Sigmoid colon (tissue), 7 donors: ENCODE data around the gene CHMP1B. TPM values are rescaled to one million over a fixed set of nuclear protein-coding genes. Genes with fewer than 3 reads are reported as not detected.

Experiments
- DNase-seq: peaks from one replicate; pipeline ENCODE4 v3.0.0-alpha.2; 2019
- H3K27ac ChIP-seq, 4 donors: fragments of 200-600 bp; sonication (generic); one replicate each; pipeline ENCODE4 v1.5.1; 2016 to 2019; ENCODE audit warnings: mild to moderate bottlenecking in 1 of 4
- H3K27me3 ChIP-seq, 3 donors: fragments of 200-600 bp; sonication (generic); one replicate each; pipeline ENCODE4 v1.5.1; 2019; ENCODE audit warnings: mild to moderate bottlenecking in 1 of 3
- H3K36me3 ChIP-seq, 4 donors: fragments of 200-600 bp; sonication (generic); one replicate each; pipeline ENCODE4 v1.5.1; 2016 to 2019
- H3K4me1 ChIP-seq, 4 donors: fragments of 200-600 bp; sonication (generic); one replicate each; pipeline ENCODE4 v1.5.1; 2017 to 2019
- H3K4me3 ChIP-seq, 4 donors: fragments of 200-600 bp; sonication (generic); one replicate each; pipeline ENCODE4 v1.5.1; 2017 to 2019; ENCODE audit warnings: mild to moderate bottlenecking in 2 of 4, moderate library complexity in 1 of 4
- H3K9me3 ChIP-seq, 4 donors: fragments of 200-600 bp in 3 of 4; sonication (generic) in 3 of 4; one replicate each; pipeline versions ENCODE4 v1.5.1 to v1.6.1; 2013 to 2019
- CTCF ChIP-seq, 4 experiments: fragments of 450-650 bp in 3 of 4; fragments of 200-600 bp in 1 of 4; IDR thresholded peaks; one replicate each; pipeline ENCODE4 v1.5.1; 2016 to 2019; ENCODE audit warnings: antibody characterized with exemption in 4 of 4, mild to moderate bottlenecking in 3 of 4, moderate library complexity in 2 of 4
- EP300 ChIP-seq, 4 donors: sonication (generic); formaldehyde crosslinking; IDR thresholded peaks; one replicate each; pipeline ENCODE4 v1.6.1; 2017; ENCODE audit warnings: antibody characterized with exemption in 4 of 4
- POLR2A ChIP-seq, 2 donors: fragments of 450-650 bp; IDR thresholded peaks; one replicate each; pipeline ENCODE4 v1.6.1; 2016; ENCODE audit warnings: antibody characterized with exemption in 2 of 2, mild to moderate bottlenecking in 2 of 2, moderate library complexity in 2 of 2
- POLR2AphosphoS5 ChIP-seq, 4 donors: sonication (generic); formaldehyde crosslinking; IDR thresholded peaks; one replicate each; pipeline ENCODE4 v1.6.1; 2017; ENCODE audit warnings: antibody characterized with exemption in 4 of 4
- WGBS, 2 donors: extraction: QIAGEN DNeasy Blood & Tissue Kit; methylation state at CpG; one replicate each; pipeline ENCODE4 v1.1.7; 2013; 5-methylcytosine and 5-hydroxymethylcytosine counted together
- intact Hi-C: fragments of 100-400 bp; cut with DNase I; formaldehyde crosslinking; loops from one replicate; pipeline ENCODE4 v1.15.1; 2023
- polyA plus RNA-seq, 3 donors: library from polyadenylated mRNA; stranded (reverse); fragments of 200-250 nt; gene quantifications; one replicate each; pipeline ENCODE4 v1.2.3, GENCODE V29; 2013
- total RNA-seq, 4 donors: library from RNA; depleted of rRNA; stranded (reverse); fragments of >200 nt; gene quantifications; one replicate each; pipeline ENCODE4 v1.1.0, GENCODE V29; 2016
- donor health status: healthy with polysubstance abuse.
- donor health status: Bipolar disorder and iron deficiency.
- donor health status: healthy.

CHMP1B gene
- total and polyA plus RNA-seq, 7 donors, result 32.1 to 101 (median 44.8) TPM

- Histone ChIP-seq H3K4me3 (no peak overlapping the region), H3K27ac (no peak overlapping the region), H3K4me1 (no peaks in the 10 kb centered on the region), H3K27me3 (no peaks in the 10 kb centered on the region), H3K9me3 (no peaks in the 10 kb centered on the region), H3K36me3 (no peaks in the 10 kb centered on the region)
- 80 to 84% methylated on average over 6 of the region's 6 CpGs for WGBS, 2 donors
- TF ChIP-seq CTCF (IDR thresholded peaks at IDR 0.05) (no peak), POLR2A (IDR thresholded peaks at IDR 0.05) (no peak), POLR2AphosphoS5 (IDR thresholded peaks at IDR 0.05) (no peak), EP300 (IDR thresholded peaks at IDR 0.05) (no peak)
- DNase-seq, result no peak
- intact Hi-C loops, result no loop called here
These were observed 22.3 kb upstream of the CHMP1B start for GRCh38 chr18:11828786-11829432.

- H3K27me3 ChIP-seq, result no peaks in the 10 kb centered on the region
- H3K4me1 ChIP-seq, result no peaks in the 10 kb centered on the region
- no peaks in the 10 kb centered on the region for H3K9me3 ChIP-seq
- H3K27ac ChIP-seq, result no peak overlapping the region
- no peaks in the 10 kb centered on the region for H3K36me3 ChIP-seq
- no peak for DNase-seq
- intact Hi-C loops, result no loop called here
- TF ChIP-seq CTCF (IDR thresholded peaks at IDR 0.05) (no peak), EP300 (IDR thresholded peaks at IDR 0.05) (no peak), POLR2A (IDR thresholded peaks at IDR 0.05) (no peak), POLR2AphosphoS5 (IDR thresholded peaks at IDR 0.05) (no peak)
- H3K4me3 ChIP-seq, result no peak overlapping the region
- WGBS, 2 donors, result 95 to 96% methylated on average over 4 of the region's 4 CpGs
These were observed 20.6 kb upstream of the CHMP1B start for GRCh38 chr18:11830585-11830984.

- no peak overlapping the region for H3K27ac ChIP-seq
- intact Hi-C loops, result no loop called here
- H3K36me3 ChIP-seq, result no peaks in the 10 kb centered on the region
- no peaks in the 10 kb centered on the region for H3K9me3 ChIP-seq
- no peak for TF ChIP-seq EP300 (IDR thresholded peaks at IDR 0.05)
- no peak for TF ChIP-seq POLR2A (IDR thresholded peaks at IDR 0.05)
- TF ChIP-seq POLR2AphosphoS5 (IDR thresholded peaks at IDR 0.05), result no peak
- TF ChIP-seq CTCF (IDR thresholded peaks at IDR 0.05), result no peak
- DNase-seq, result no peak
- H3K27me3 ChIP-seq, result no peaks in the 10 kb centered on the region
- no peak overlapping the region for H3K4me3 ChIP-seq
- no peaks in the 10 kb centered on the region for H3K4me1 ChIP-seq
- WGBS, 2 donors, result 88 to 89% methylated on average over 3 of the region's 3 CpGs
These were observed 19.3 kb upstream of the CHMP1B start for GRCh38 chr18:11831921-11832320.

- Histone ChIP-seq H3K4me3 (no peak overlapping the region), H3K4me1 (no peaks in the 10 kb centered on the region), H3K36me3 (no peaks in the 10 kb centered on the region), H3K27ac (no peak overlapping the region), H3K27me3 (no peaks in the 10 kb centered on the region), H3K9me3 (no peaks in the 10 kb centered on the region)
- WGBS, 2 donors, result 86% methylated on average over 5 of the region's 5 CpGs
- TF ChIP-seq EP300 (IDR thresholded peaks at IDR 0.05) (no peak), POLR2AphosphoS5 (IDR thresholded peaks at IDR 0.05) (no peak), CTCF (IDR thresholded peaks at IDR 0.05) (no peak), POLR2A (IDR thresholded peaks at IDR 0.05) (no peak)
- no peak for DNase-seq
- intact Hi-C loops, result no loop called here
These were observed 16.4 kb upstream of the CHMP1B start for GRCh38 chr18:11834772-11835171.

GRCh38 chr18:11839556-11839955 lies 11.7 kb upstream of the CHMP1B start:
- intact Hi-C loops, result no loop called here

More at GRCh38 chr18:11839556-11839955, 11.7 kb upstream of the CHMP1B start:
- DNase-seq, result no peak
- 88 to 90% methylated on average over 6 of the region's 6 CpGs for WGBS, 2 donors
- no peaks in the 10 kb centered on the region for H3K9me3 ChIP-seq
- no peaks in the 10 kb centered on the region for H3K4me1 ChIP-seq
- no peak overlapping the region for H3K27ac ChIP-seq
- TF ChIP-seq EP300 (IDR thresholded peaks at IDR 0.05) (no peak), POLR2A (IDR thresholded peaks at IDR 0.05) (no peak), CTCF (IDR thresholded peaks at IDR 0.05) (no peak), POLR2AphosphoS5 (IDR thresholded peaks at IDR 0.05) (no peak)
- H3K4me3 ChIP-seq, result no peak overlapping the region
- no peaks in the 10 kb centered on the region for H3K36me3 ChIP-seq
- no peaks in the 10 kb centered on the region for H3K27me3 ChIP-seq
